Astrocyte (in vitro differentiated cells and primary cell): Measurements from ENCODE around the gene ZNF618.

ENCODE experiments used
- EZH2 ChIP-seq: IDR thresholded peaks from 2 replicates; pipeline ENCODE4 v1.6.1; 2012; ENCODE audit warnings: mild to moderate bottlenecking, low read length, inconsistent platforms; ENCODE audit not compliant: insufficient read depth
- TF ChIP-seq, protein P1 (sequence below): IDR thresholded peaks from 2 replicates; pipeline ENCODE4 v1.5.1; 2011; ENCODE audit warnings: low read depth, mild to moderate bottlenecking, inconsistent platforms, low read length, moderate library complexity; ENCODE audit not compliant: insufficient read depth

- TF ChIP-seq, protein P1, sequence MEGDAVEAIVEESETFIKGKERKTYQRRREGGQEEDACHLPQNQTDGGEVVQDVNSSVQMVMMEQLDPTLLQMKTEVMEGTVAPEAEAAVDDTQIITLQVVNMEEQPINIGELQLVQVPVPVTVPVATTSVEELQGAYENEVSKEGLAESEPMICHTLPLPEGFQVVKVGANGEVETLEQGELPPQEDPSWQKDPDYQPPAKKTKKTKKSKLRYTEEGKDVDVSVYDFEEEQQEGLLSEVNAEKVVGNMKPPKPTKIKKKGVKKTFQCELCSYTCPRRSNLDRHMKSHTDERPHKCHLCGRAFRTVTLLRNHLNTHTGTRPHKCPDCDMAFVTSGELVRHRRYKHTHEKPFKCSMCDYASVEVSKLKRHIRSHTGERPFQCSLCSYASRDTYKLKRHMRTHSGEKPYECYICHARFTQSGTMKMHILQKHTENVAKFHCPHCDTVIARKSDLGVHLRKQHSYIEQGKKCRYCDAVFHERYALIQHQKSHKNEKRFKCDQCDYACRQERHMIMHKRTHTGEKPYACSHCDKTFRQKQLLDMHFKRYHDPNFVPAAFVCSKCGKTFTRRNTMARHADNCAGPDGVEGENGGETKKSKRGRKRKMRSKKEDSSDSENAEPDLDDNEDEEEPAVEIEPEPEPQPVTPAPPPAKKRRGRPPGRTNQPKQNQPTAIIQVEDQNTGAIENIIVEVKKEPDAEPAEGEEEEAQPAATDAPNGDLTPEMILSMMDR = no peak
- no peak for TF ChIP-seq EZH2
These were observed 216.2 kb downstream of the ZNF618 start for GRCh38 chr9:114092336-114092735.
